ENCODE results near the gene MED12L. TPM values are rescaled to one million over a fixed set of nuclear protein-coding genes. Genes with fewer than 3 reads are reported as not detected.
A peak's percentile ranks its signal among the peaks of the same experiment; 100 is the strongest.
"Not testable (repeated sequence)": the region's sequence is repeated elsewhere in the genome, so short reads cannot be mapped to it uniquely, and the experiment has no call there.

MED12L gene
- polyA plus RNA-seq, 12 donors = 5.6 to 13.4 (median 8.3) TPM; not detected in 1

DNA sequence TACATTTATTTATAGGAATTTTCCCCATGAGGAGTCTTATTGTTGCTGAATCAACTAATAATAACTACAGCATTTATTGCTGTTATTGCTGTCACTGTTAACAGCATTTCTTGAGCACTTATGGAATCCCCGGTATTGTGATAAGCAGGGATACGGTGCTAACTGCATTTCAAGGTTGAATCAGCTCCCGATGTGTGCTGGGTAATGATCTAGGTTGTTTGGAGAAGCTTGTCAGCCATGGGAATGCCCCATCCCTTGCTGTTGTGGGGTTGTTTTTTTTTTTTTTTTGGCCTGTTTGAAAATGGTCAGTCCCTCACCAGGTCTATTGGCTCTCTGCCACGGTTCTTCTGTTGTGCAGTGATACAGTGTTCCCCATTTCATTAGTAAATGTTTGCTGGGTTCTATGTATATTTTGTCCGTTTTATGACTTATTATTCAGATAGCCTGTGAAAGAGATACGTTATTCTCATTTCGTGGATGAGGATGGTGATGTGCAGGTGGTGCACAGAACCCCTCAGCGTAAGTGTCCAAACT, 48.5 kb downstream of the MED12L start:
- no peak for DNase-seq

DNA sequence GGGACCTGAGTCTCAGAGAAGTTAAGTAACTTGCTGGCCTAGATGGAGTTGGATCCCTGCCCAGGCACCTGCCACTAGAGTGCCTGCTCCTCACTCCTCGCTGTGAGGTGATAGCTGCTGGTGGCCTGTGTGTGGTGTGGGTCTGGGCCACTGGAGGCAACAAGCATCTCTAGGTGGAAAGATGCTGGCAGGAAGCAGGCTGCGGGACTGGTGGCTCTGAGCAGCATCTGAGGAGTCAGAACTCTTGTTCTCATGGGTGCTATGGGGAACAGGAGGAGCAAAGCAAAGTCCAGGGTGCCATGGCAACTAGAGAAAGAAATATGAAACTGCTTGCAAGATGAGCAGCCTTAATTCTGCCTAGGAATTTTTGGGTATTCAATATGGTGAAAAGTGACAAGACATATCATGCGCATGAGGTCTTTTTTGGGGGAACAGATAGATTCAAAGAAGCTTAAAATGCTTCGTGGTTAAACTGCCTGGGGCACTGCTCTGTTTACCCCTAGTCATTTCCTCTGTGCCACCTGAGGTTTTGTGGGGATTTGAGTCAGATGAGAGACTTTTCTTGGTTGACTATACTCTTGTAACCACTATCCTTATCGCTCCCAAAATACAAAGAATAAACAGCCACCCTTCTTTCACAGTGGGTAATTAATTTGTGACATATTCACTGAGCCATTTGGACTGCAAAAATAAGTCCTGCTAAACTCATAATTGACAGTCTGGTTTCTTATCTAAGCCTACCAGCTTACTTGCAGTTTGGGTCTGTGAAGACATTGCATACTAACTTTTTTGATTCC, 50.3 kb downstream of the MED12L start:
- no peak for DNase-seq

DNA sequence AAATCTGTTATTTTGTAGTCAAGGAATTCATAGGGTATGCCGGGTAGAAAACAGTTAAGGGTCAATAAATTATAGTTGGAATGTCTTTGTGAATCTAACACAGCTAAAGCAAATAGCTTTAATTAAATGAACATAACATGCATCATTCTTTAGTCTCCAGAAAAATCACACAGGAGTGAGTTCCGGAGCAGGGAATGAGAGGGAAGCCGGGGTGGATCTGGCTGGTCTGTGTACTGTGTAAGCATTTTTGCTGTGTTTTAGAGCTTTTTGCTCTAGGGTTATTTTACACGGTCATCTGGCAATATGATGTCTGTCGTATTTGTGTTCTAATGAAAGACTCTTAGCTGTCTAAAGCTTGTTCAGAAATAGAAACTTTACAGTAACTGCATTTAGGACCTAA, 57.5 kb downstream of the MED12L start:
- DNase-seq = no peak

DNA sequence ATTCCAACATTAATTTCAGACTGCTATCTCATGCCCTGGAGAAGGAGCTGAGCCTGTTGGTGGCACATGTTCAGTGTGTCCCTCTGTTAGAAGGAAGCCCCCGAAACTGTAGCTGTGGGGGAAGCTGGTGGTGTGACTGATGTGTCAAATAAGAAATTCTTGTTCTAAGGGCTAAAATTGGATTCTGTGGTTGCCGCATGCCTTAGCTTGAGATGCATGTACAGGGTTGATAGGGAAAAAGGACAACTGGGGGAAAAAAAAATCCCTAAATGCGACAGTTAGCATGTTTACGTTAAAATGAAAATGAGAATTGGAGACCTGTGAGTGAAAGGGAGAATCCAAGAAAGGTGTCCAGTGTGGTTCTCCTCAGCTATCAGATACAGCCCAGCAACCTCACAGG, 58.6 kb downstream of the MED12L start:
- no peak for DNase-seq

DNA sequence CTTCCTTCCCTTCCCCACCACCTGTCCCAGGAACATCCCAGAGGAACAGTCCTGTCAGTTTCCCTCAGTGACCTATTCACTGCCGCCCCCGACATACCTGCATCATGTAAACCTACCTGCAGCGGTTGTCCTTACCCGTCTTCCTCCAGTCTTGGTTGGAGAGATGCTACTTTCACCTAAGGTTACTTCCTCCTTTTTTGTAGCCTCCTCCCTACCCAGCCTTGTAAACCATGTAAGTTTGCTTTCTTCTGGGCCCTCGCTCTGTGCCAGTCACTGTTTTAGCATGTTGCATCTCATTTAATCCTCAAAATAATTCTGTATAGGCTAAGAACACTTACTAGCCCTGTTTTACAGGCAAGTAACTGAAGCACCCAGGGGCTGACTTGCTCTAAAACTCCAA, 59.3 kb downstream of the MED12L start:
- DNase-seq = no peak

DNA sequence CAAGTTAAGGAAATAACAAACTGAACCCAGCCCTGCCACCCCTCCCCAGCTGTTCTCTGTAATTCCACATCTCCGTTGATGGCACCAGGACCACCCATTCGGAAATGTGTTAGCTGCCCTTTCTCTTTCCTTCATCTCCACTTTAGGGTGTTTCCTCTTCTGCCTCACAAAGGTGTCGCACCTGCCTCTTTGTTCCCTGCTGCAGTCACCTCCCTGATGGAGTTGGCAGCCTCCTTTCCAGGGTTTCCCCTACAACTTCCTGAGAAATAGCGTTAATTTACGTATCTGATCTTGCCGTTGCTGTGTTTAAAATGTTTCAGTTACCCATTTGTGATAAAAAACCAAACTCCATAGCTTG, 60.2 kb downstream of the MED12L start:
- DNase-seq = no peak

DNA sequence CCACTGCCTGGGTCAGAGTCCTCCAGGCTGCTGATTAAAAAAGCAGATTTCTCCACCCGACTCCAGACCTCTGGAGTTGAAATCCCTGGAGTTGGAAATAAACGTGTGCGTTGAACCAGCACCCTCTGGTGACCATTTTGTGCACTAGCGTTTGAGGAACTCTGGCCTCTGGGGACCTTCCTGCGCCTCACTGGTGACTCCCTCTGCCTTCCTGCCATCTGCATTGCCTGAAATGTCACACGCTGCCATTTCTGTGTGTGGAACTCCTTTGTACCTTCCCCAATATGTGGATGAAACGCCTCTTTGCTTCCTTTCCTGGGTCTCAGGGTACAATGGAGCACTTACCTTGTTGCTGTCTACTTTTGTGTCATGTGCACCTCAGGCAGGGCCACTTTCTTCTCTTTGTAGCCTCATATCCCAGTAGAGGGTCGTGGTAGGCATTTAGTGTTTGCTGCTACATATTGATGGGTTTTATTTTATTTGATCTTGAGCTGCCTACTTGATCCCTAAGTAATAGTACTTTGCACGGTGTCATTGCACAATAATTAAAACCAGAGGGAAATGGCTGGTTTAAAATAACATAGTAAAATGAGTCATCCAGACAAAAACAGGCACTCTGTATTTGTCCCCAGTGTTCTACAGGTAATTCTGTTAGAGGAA, 60.7 kb downstream of the MED12L start:
- DNase-seq = peak; percentile 80

DNA sequence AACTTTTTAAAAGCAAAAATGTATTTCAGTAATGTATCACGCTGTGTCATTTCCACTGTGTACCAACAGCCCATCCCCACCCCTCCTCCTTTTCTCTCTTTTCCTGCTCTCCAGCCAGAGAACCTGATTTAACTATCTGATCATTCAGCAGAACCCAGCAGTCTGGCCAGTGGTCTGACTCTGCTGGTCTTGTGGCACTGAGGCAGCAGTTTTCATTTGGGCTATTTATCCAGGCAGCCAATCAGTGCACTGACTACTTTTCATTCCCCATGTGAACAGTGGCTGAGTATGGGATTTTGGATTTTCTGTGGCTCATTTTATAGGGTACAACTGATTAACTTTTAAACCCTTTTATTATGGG, 61.2 kb downstream of the MED12L start:
- DNase-seq = no peak

DNA sequence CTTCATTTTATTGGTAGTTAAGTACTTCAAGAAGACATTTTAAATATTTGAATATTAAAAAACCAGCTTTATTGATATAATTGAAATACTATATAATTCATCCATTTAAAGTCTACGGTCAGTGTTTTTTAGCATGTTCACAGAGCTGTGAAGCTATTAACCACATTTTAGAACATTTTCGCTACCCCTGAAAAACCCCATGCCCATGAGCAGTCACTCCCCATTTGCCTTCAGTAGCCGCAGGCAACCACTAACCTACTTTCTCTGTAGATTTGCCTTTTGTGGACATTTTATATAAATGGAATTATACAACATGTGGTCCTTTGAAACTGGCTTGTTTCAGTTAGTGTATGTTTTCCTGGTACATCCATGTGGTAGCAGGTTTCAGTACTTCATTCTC, 61.8 kb downstream of the MED12L start:
- no peak for DNase-seq

DNA sequence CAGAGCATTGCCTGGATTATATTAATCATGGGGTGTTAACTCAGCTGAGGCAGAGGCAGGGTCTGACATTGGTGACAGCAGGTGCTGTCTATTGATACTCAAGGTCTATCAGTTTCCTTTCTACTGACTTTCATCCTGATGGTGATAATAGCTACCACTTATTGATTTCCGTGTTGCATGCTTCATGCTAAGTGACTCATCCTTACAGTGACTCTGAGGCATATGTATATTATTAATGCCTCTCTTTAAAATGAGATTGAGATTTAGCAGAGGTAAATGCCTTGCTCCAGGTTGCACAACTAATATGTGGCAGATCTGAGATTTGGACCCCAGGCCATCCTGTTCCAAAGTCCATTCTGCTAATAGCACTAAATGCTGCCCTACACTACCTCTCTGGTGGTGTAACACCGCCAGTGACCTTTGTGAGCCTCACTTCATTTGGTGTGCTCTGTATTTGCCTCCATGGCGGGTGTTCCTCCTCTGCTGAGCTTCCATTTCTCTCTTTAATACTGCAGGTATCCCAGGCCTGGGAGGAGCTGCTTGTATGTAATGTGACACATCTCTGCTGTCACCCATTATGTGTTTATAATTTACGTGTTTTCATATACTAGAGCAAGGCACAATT, 67.1 kb downstream of the MED12L start:
- no peak for DNase-seq

DNA sequence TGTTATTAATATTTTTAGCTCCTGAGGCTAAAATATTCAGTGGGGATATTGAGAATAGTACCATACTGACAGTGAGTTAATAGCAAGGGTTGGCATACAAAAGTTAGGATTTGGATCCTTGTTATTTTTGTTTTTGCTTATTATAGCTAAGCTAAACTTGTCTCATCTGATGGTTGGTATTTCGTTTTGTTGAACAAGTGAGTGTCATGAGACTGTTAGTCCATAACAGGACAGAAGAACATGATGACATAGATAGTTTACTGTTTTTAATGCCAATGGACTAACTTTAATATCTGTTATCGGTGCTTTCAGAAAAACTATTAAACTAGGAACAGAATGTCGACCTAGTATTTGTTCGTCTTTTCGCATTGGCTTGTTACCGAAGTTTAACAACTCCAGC, 69.1 kb downstream of the MED12L start:
- no peak for DNase-seq

DNA sequence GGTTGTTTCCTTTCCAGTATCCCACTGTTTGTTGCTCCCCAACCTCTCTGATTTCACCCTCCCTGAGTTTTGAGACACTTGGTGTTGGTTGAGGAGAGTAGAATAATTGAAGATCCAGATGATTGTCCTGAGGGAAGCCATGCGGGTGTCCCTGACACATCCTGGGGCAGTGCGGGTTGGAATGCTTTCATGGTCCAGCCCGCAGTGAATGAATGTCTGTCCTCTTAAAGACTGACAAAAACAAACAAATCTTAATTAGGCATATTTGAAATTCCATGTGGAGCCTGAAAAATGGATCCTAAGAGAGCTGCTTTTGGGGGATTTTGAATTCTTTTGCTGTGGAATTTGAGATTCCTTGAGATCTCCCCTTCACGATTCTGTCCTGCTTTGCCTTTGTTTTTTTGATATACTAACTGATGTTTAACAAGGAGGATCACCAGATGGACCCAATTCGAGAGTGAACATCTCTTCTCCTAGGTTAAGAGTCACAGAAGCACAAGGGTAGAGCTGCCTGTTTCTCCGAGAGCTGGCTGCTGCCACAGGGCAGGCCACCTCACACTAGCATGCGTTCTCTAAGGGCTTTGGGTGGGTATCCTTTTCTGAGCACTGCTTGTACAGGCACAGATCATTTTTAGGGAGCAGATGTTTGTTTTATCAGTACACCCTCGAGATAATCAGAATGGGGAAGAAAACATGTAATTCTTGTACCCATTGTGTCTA, 70.1 kb downstream of the MED12L start:
- DNase-seq = no peak

DNA sequence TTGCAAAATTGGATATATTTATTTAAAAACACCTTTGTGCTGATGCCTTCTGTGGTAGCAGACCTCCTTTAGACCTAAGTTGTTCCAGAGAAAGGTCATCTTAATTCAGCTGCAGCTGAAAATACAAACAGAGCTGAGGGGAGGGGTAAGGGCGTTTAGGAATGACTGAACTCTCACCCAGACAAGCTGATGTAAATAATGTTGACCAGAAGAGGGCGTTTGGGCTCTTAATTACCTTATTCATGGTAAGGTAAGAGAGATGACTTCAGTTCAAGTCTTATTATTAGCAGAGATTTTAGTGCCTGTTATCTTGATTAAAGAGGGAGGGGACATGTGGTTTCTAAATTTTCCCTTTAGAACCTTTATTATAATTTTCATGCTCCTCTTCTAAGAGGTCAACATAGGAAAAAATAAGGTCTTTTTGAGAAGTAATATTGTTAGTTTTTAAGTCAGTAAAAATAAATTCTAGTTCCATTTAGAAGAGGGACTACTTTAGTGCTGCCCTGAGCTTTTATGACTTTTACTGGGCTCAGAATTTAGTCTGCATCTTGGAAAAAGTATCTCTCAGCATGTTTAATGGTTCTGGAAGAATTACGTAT, 71.3 kb downstream of the MED12L start:
- DNase-seq = no peak

DNA sequence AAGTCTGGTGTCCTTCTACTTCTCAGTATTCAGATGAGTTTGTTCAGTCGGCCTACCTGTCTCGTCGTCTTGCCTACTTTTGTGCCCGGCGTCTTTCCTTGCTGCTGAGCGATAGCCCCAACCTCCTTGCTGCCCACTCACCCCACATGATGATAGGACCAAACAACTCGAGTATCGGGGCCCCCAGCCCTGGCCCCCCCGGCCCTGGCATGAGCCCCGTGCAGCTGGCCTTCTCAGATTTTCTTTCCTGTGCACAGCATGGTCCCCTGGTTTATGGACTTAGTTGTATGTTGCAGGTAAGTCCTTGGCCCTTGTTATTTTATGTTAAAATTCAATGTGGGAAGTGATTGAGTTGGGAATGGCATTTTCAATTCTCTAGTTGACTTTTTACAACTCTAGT, 74.3 kb downstream of the MED12L start:
- DNase-seq = no peak

DNA sequence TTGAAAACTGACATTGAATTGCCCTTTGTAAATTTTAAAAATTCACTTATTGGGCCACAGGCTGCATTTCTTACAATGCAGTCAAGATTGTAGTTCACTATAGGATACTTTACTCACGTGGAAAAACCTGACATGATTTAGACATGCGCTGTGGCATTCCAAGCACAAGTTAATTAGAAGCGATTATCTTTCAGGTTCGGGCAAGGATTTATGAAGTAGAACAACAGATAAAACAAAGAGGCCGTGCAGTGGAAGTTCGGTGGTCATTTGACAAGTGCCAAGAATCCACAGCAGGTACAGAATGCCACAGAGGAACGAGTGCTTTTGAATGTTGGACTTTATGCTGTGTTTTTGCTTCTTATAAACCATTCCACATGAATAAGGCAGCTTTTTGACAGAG, 79.8 kb downstream of the MED12L start:
- DNase-seq = no peak

DNA sequence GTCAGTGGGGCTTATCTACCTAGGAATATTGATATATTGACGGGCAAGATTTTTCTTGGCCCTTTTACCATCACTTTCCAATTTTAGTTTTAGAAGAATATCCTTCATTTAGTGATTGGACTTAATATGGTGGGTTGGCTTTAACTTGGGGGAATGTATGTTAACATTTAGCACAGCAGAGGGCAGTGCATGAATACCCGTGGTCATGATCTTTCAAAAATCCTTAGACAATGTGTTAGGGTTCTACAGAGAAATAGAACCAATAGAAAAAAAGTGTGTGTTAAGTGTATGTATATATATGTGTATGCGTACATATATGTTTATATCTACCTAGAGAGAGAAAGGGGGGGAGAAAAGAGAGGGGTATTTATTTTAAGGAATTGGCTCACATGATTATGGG, 80.7 kb downstream of the MED12L start:
- DNase-seq = no peak

DNA sequence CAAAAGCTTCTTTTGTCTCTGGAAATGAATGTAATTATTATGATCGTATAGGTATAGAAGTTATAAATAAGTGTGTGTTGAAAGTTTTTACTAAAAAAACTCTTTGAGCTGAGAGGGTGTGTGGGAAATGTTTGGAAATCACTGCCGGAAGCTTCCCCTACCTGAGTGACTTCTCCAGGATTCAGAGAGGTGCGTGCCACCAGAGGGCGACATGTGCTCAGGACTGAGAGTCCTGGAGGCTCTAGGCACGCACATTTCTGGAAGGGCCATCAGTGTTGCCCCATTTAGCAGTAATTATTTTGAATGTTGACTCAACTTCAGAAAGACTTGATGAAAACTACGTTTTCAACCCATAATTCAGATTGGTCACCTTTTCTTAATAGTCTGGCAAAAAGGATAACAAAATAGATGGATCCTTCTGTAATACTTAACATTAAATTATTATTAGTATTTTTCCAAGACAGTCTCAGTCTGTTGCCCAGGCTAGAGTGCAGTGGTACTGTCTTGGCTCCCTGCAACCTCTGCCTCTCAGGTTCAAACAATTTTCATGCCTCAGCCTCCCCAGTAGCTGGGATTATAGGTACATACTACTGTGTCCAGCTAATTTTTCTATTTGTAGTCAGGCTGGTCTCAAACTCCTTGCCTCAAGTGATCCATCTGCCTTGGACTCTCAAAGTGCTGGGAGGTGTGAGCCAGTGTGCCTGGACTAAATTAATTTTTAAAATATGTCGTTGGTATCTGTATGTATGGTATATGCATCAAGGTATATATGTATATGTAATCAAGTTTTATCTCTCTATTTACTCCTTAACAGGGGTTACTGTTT, 83.0 kb downstream of the MED12L start:
- peak; percentile 51 for DNase-seq

DNA sequence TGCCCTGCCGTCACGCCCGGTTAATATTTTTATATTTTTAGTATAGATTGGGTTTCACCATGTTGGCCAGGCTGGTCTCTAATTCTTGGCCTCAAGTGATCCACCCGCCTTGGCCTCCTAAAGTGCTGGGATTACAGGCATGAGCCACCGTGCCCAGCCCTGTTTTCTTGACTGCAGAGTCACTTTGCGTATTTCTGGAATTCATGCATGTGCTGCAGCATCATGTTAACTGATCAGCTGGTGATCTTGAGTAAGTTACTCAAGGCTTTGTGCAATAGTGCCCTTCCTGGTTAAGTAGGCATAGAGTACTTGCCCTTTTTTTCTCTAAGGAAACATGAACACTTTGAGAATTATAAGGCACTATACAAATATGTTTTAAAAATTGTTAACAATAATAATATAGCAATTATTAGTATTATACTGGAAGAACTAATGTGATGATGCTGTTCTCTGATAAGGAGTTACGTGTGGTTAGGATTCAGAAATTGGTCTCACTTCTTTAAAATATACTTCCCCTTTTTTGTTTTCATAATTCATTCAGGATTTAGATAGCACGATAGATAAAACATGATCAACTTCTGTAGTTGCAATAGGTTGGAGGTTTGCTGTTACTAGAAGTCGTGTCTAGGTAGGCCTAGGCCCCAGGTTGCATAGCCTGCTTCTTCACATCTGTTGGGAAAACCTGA, 83.9 kb downstream of the MED12L start:
- DNase-seq = no peak

DNA sequence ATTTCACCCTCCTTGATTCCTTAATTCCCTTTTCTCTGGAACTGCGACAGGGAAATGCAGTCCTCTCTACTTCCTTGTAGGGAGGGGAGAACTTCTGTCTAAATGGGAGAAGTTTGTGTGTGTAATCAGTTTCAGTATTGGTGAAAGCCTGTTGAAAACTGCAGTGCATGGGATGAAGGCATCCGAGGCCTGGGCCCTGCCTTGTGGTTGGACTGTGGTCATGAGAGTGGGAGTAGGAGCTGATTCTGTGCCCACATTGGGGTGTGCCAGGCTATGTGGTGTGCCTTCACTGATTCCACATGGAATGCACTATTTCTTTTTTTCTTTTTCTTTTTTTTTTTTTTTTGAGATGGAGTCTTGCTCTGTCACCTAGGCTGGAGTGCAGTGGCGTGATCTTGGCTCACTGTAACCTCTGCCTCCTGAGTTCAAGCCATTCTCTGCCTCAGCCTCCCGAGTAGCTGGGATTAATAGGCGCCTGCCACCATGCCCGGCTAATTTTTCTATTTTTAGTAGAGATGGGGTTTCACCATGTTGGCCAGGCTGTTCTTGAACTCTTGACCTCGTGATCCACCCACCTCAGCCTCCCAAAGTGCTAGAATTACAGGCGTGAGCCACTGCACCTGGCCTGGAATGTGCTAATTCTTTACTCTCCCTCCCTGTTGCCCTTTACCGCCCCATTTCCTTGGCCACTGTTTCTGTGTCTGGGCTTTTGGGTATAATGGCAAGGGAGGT, 84.7 kb downstream of the MED12L start:
- DNase-seq = not testable (repeated sequence)

Measured in muscle of arm (tissue), 12 donors.